H1 (cell line): ENCODE measurements around the gene RBBP6. TPM values are rescaled to one million over a fixed set of nuclear protein-coding genes. Genes with fewer than 3 reads are reported as not detected.

Experiments used
- CTCF ChIA-PET: fragments of 300-600 bp; sonication (Branson Sonifier 250); formaldehyde crosslinking; loops from one replicate; lab custom pipeline; 2021; ENCODE audit not compliant: partially characterized antibody; lab: Charles Lee
- POLR2A ChIA-PET: fragments of 300-600 bp; sonication (Branson Sonifier 250); formaldehyde crosslinking; loops from one replicate; lab custom pipeline; 2021; ENCODE audit warnings: inconsistent platforms; ENCODE audit not compliant: partially characterized antibody; lab: Charles Lee
- DNase-seq, 2 experiments: peaks; one replicate each; pipeline versions ENCODE4 v3.0.0 to v3.0.0-alpha.2; 2010 to 2022; ENCODE audit warnings: low spot score in 2 of 2, low read depth in 1 of 2, mixed read lengths in 1 of 2
- FAIRE-seq: peaks from 2 replicates; lab custom pipeline; 2011; peaks lifted over from hg19 to GRCh38; lab: Jason Lieb, UNC
- H2AFZ ChIP-seq: 2 replicates; pipeline ENCODE4 v1.8.1; 2012; ENCODE audit warnings: low read length, inconsistent platforms
- H2AK5ac ChIP-seq: 2 replicates; pipeline ENCODE4 v1.6.1; 2013; ENCODE audit warnings: low read depth, low read length
- H2BK120ac ChIP-seq: replicated peaks from 2 replicates; pipeline ENCODE3; 2013; ENCODE audit warnings: low read depth, low read length, inconsistent platforms
- H2BK12ac ChIP-seq: 2 replicates; pipeline ENCODE4 v1.6.1; 2013; ENCODE audit warnings: low read depth, low read length
- H2BK15ac ChIP-seq: 2 replicates; pipeline ENCODE4 v1.6.1; 2013; ENCODE audit warnings: low read length
- H2BK20ac ChIP-seq: 2 replicates; pipeline ENCODE4 v1.6.1; 2013; ENCODE audit warnings: low read length
- H2BK5ac ChIP-seq: 2 replicates; pipeline ENCODE4 v1.6.1; 2013; ENCODE audit warnings: low read depth, low read length
- H3K14ac ChIP-seq: 2 replicates; pipeline ENCODE4 v1.6.1; 2013; ENCODE audit warnings: inconsistent platforms; ENCODE audit not compliant: insufficient read length
- H3K18ac ChIP-seq: 2 replicates; pipeline ENCODE4 v1.6.1; 2013; ENCODE audit warnings: low read length; ENCODE audit errors: extremely low read depth
- H3K23ac ChIP-seq: 2 replicates; pipeline ENCODE4 v1.6.1; 2013; ENCODE audit warnings: inconsistent platforms; ENCODE audit not compliant: insufficient read length
- H3K23me2 ChIP-seq: 2 replicates; pipeline ENCODE4 v1.6.1; 2013; ENCODE audit warnings: low read depth, low read length
- H3K27ac ChIP-seq: 2 replicates; pipeline ENCODE4 v1.6.1; 2011; ENCODE audit warnings: low read depth, low read length, inconsistent platforms
- H3K27me3 ChIP-seq, 4 experiments: replicated peaks in 1 of 4; 1 replicate in 1 of 4; 2 replicates in 3 of 4; pipeline versions ENCODE4 v1.6.1 to v1.8.1; 2011 to 2013; ENCODE audit warnings: low read length in 3 of 4, mild to moderate bottlenecking in 3 of 4, inconsistent platforms in 2 of 4, mixed read lengths in 2 of 4, moderate library complexity in 1 of 4; ENCODE audit not compliant: control insufficient read depth in 3 of 4, insufficient read depth in 3 of 4; ENCODE audit errors: extremely low read depth in 1 of 4
- H3K36me3 ChIP-seq, 4 experiments: 2 replicates each; pipeline versions ENCODE4 v1.6.1 to v1.8.1; 2011 to 2013; ENCODE audit warnings: mild to moderate bottlenecking in 4 of 4, low read length in 3 of 4, moderate library complexity in 2 of 4, control low read depth in 1 of 4, inconsistent platforms in 1 of 4; ENCODE audit not compliant: insufficient read depth in 4 of 4, control insufficient read depth in 2 of 4
- H3K4ac ChIP-seq: replicated peaks from 2 replicates; pipeline ENCODE3; 2013; ENCODE audit warnings: low read length, low read depth, mixed read lengths, inconsistent platforms; ENCODE audit not compliant: insufficient read length
- H3K4me1 ChIP-seq, 4 experiments: replicated peaks in 1 of 4; 1 replicate in 1 of 4; 2 replicates in 3 of 4; pipeline versions ENCODE4 v1.6.1 to v1.8.1; 2011 to 2013; ENCODE audit warnings: low read length in 3 of 4, inconsistent platforms in 2 of 4, mixed read lengths in 1 of 4; ENCODE audit not compliant: insufficient read depth in 4 of 4, control insufficient read depth in 3 of 4
- H3K4me2 ChIP-seq, 2 experiments: 2 replicates each; pipeline versions ENCODE4 v1.6.1 to v1.8.1; 2011 to 2013; ENCODE audit warnings: low read depth in 2 of 2, low read length in 2 of 2, control low read depth in 1 of 2, inconsistent platforms in 1 of 2, mild to moderate bottlenecking in 1 of 2; ENCODE audit not compliant: insufficient read depth in 1 of 2
- H3K4me3 ChIP-seq, 4 experiments: fragments of 200-600, 300-600 bp in 1 of 4; sonication (generic), shearing (Covaris generic), sonication (Bioruptor Twin) in 1 of 4; 2 replicates each; pipeline versions ENCODE4 v1.5.1 to v1.8.1; 2011 to 2016; ENCODE audit warnings: low read length in 4 of 4, low read depth in 3 of 4, control low read depth in 2 of 4, inconsistent platforms in 2 of 4, mild to moderate bottlenecking in 2 of 4, mixed read lengths in 1 of 4, moderate library complexity in 1 of 4; ENCODE audit not compliant: insufficient read depth in 2 of 4; ENCODE audit errors: extremely low read depth in 1 of 4
- H3K56ac ChIP-seq: replicated peaks from 2 replicates; pipeline ENCODE3; 2013; ENCODE audit warnings: low read depth, mild to moderate bottlenecking, mixed read lengths, low read length, inconsistent platforms; ENCODE audit not compliant: insufficient read length
- H3K79me1 ChIP-seq: 2 replicates; pipeline ENCODE4 v1.6.1; 2013; ENCODE audit warnings: low read depth, low read length, control low read depth
- H3K79me2 ChIP-seq, 2 experiments: 2 replicates each; pipeline versions ENCODE4 v1.6.1 to v1.8.1; 2012 to 2013; ENCODE audit warnings: low read length in 2 of 2, mild to moderate bottlenecking in 2 of 2, inconsistent platforms in 1 of 2; ENCODE audit not compliant: insufficient read depth in 2 of 2, control insufficient read depth in 1 of 2
- H3K9ac ChIP-seq, 4 experiments: replicated peaks in 1 of 4; 1 replicate in 1 of 4; 2 replicates in 3 of 4; pipeline versions ENCODE4 v1.6.1 to v1.8.1; 2011 to 2013; ENCODE audit warnings: low read depth in 3 of 4, low read length in 3 of 4, control low read depth in 2 of 4, mild to moderate bottlenecking in 2 of 4, moderate library complexity in 2 of 4, inconsistent platforms in 1 of 4; ENCODE audit errors: extremely low read depth in 1 of 4
- H3K9me3 ChIP-seq, 2 experiments: 2 replicates each; pipeline versions ENCODE4 v1.6.1 to v1.8.1; 2012 to 2013; ENCODE audit warnings: mild to moderate bottlenecking in 2 of 2, moderate library complexity in 2 of 2, control low read depth in 1 of 2, inconsistent platforms in 1 of 2, low read depth in 1 of 2, low read length in 1 of 2, mixed read lengths in 1 of 2; ENCODE audit not compliant: insufficient read depth in 2 of 2
- H4K20me1 ChIP-seq, 2 experiments: replicated peaks in 1 of 2; 2 replicates each; pipeline versions ENCODE3 to v1.8.1; 2011 to 2013; ENCODE audit warnings: inconsistent platforms in 2 of 2, low read length in 2 of 2, mild to moderate bottlenecking in 1 of 2; ENCODE audit not compliant: insufficient read depth in 2 of 2, control insufficient read depth in 1 of 2
- H4K5ac ChIP-seq: 2 replicates; pipeline ENCODE4 v1.6.1; 2013; ENCODE audit warnings: low read length, low read depth, mixed read lengths, inconsistent platforms; ENCODE audit not compliant: insufficient read length
- H4K8ac ChIP-seq: 2 replicates; pipeline ENCODE4 v1.8.0; 2013; ENCODE audit warnings: mild to moderate bottlenecking, moderate library complexity, low read length, inconsistent platforms; ENCODE audit not compliant: insufficient read depth; ENCODE audit errors: extremely low read depth
- H4K91ac ChIP-seq: replicated peaks from 2 replicates; pipeline ENCODE3; 2013; ENCODE audit warnings: low read length, mixed read lengths, inconsistent platforms; ENCODE audit not compliant: insufficient read length
- BCL11A ChIP-seq, 2 experiments: IDR thresholded peaks; one replicate each; pipeline ENCODE4 v1.6.1; 2011; ENCODE audit warnings: low read depth in 2 of 2, low read length in 2 of 2, mild to moderate bottlenecking in 2 of 2
- FOSL1 ChIP-seq: IDR thresholded peaks from 2 replicates; pipeline ENCODE4 v1.6.1; 2011; ENCODE audit warnings: mild to moderate bottlenecking, low read depth, low read length, moderate library complexity; ENCODE audit not compliant: insufficient read depth
- JUND ChIP-seq: IDR thresholded peaks from 2 replicates; pipeline ENCODE4 v1.6.1; 2011; ENCODE audit warnings: mild to moderate bottlenecking, improper control_type of control experiment, low read length
- MAX ChIP-seq: IDR thresholded peaks from 2 replicates; pipeline ENCODE4 v1.6.1; 2012; ENCODE audit warnings: inconsistent platforms
- RFX5 ChIP-seq: IDR thresholded peaks from 2 replicates; pipeline ENCODE4 v1.6.1; 2011; ENCODE audit warnings: low read depth, low read length, improper control_type of control experiment, borderline replicate concordance
- RNF2 ChIP-seq: fragments of 200-900, 300-1000 bp; sonication (generic); IDR thresholded peaks from 2 replicates; pipeline ENCODE4 v1.7.1; 2016; ENCODE audit warnings: borderline replicate concordance, low read depth, mild to moderate bottlenecking, antibody characterized with exemption, low read length; ENCODE audit not compliant: poor library complexity, severe bottlenecking; ENCODE audit errors: missing control alignments
- SIRT6 ChIP-seq: IDR thresholded peaks from one replicate; pipeline ENCODE4 v1.7.1; 2012; ENCODE audit warnings: low read length, inconsistent platforms
- SP1 ChIP-seq: IDR thresholded peaks from 2 replicates; pipeline ENCODE4 v1.6.1; 2011; ENCODE audit warnings: low read depth, low read length
- SP2 ChIP-seq: IDR thresholded peaks from 2 replicates; pipeline ENCODE4 v1.6.1; 2012; ENCODE audit warnings: mild to moderate bottlenecking, low read length, inconsistent platforms
- SP4 ChIP-seq: IDR thresholded peaks from 2 replicates; pipeline ENCODE4 v1.6.1; 2012; ENCODE audit warnings: low read length, inconsistent platforms
- TAF7 ChIP-seq: optimal IDR thresholded peaks from 2 replicates; pipeline ENCODE3; 2011; ENCODE audit warnings: low read depth, mild to moderate bottlenecking, inconsistent platforms, low read length, moderate library complexity, borderline replicate concordance
- TEAD4 ChIP-seq: IDR thresholded peaks from 2 replicates; pipeline ENCODE4 v1.6.1; 2012; ENCODE audit warnings: low read depth, low read length, inconsistent platforms, mixed read lengths
- ZNF274 ChIP-seq: IDR thresholded peaks from 2 replicates; pipeline ENCODE4 v1.7.0; 2012; ENCODE audit warnings: low read length, borderline replicate concordance; ENCODE audit errors: extremely low read depth
- WGBS, 2 experiments: shearing (Covaris generic) in 1 of 2; methylation state at CpG; one replicate each; pipeline versions ENCODE4 v1.1.6 to v1.1.7; 2013 to 2015; ENCODE audit warnings: low lambda C conversion rate in 2 of 2, mixed read lengths in 2 of 2, inconsistent platforms in 1 of 2, low coverage in 1 of 2, missing lambda C conversion rate in 1 of 2; ENCODE audit not compliant: insufficient replicate concordance in 2 of 2, insufficient coverage in 1 of 2, insufficient read length in 1 of 2; ENCODE audit errors: extremely low coverage in 1 of 2, missing lambda C conversion rate in 1 of 2; 5-methylcytosine and 5-hydroxymethylcytosine counted together
- polyA plus RNA-seq, 7 experiments: library from polyadenylated mRNA; depleted of rRNA in 3 of 7; stranded (reverse) in 5 of 7; unstranded in 2 of 7; fragments of >200 nt in 5 of 7; fragments of 200-250 nt in 2 of 7; gene quantifications; 1 replicate in 5 of 7; 2 replicates in 1 of 7; 4 replicates in 1 of 7; pipeline versions ENCODE4 v1.2.1 to v1.2.3, GENCODE V29; 2011 to 2013; ENCODE audit warnings: missing spikeins in 2 of 7, mixed read lengths in 2 of 7
- total RNA-seq: library from RNA; stranded (reverse); fragmentation: NEBNext Ultra II Directional; extraction: Animal tissue kit (Norgen Biotek cat#: 25700); gene quantifications from 2 replicates; pipeline ENCODE4 v1.2.1, GENCODE V29; 2021

RBBP6 gene
- total and polyA plus RNA-seq, 2 of the 8 experiments (the other 6 are each of a cell fraction or from before 2014, with no cell fraction given), result 22.5 to 54.5 TPM

- Histone ChIP-seq H2AFZ (no peak overlapping the region), H4K5ac (no peak overlapping the region), H3K27ac (no peak overlapping the region), H2BK20ac (no peak overlapping the region), H3K14ac (no peak overlapping the region), H3K18ac (no peak overlapping the region), H3K9ac (no peak overlapping the region), H3K27me3 (no peaks in the 10 kb centered on the region), H4K8ac (no peak overlapping the region), H2BK12ac (no peak overlapping the region), H3K79me2 (no peaks in the 10 kb centered on the region), H3K79me1 (no peaks in the 10 kb centered on the region), H3K36me3 (no peaks in the 10 kb centered on the region), H3K23ac (no peak overlapping the region), H3K56ac (no peak overlapping the region), H4K91ac (no peak overlapping the region), H3K4ac (no peak overlapping the region), H2BK15ac (peak overlapping the region; percentile 65; the same call in 1 of the 2 replicates), H2BK120ac (no peak overlapping the region), H3K4me3 (no peak overlapping the region), H3K9me3 (no peaks in the 10 kb centered on the region), H3K23me2 (no peaks in the 10 kb centered on the region), H3K4me1 (no peaks in the 10 kb centered on the region), H4K20me1 (no peaks in the 10 kb centered on the region), H2AK5ac (no peak overlapping the region), H2BK5ac (no peak overlapping the region), H3K4me2 (no peak overlapping the region)
- DNase-seq, result peak; percentile 43 to 89
- peak; percentile 78 for FAIRE-seq
- whole genome bisulfite sequencing, 2 experiments, result 55% methylated on average over 20 of the region's 20 CpGs; no CpG with 5 or more reads in 1 of the 2 experiments
- CTCF ChIA-PET, result interaction anchor here (0.6 to 4.9 kb wide), 18 partner anchors 9 to 706 kb away, joined by 3 to 53 read pairs (median 4); no protein-coding TSS in a partner anchor
- POLR2A ChIA-PET, result interaction anchor here (0.6 to 0.7 kb wide), 2 partner anchors 11 to 22 kb away, joined by 3 read pairs; no protein-coding TSS in a partner anchor
- no peak for TF ChIP-seq FOSL1
- TF ChIP-seq JUND, result no peak
- no peak for TF ChIP-seq MAX
- TF ChIP-seq BCL11A (IDR thresholded peaks at IDR 0.05; ENCODE audit: low read depth in 2 of 2, low read length in 2 of 2), result no peak
- no peak for TF ChIP-seq SP4
- no peak for TF ChIP-seq RFX5
- no peak for TF ChIP-seq SP2
- TF ChIP-seq TEAD4, result no peak
- TF ChIP-seq ZNF274, result no peak
- TF ChIP-seq SP1, result no peak
- no peak for TF ChIP-seq SIRT6
- TF ChIP-seq RNF2, result no peak
- no peak for TF ChIP-seq TAF7
Observed at GRCh38 chr16:24516900-24517669, 22.3 kb upstream of the RBBP6 start.
